Measurements from ENCODE around the gene PARP11. TPM values are rescaled to one million over a fixed set of nuclear protein-coding genes. Genes with fewer than 3 reads are reported as not detected.

Gene PARP11
- total and polyA plus RNA-seq, 4 donors: 2.2 to 7.1 (median 4.0) TPM

DNA sequence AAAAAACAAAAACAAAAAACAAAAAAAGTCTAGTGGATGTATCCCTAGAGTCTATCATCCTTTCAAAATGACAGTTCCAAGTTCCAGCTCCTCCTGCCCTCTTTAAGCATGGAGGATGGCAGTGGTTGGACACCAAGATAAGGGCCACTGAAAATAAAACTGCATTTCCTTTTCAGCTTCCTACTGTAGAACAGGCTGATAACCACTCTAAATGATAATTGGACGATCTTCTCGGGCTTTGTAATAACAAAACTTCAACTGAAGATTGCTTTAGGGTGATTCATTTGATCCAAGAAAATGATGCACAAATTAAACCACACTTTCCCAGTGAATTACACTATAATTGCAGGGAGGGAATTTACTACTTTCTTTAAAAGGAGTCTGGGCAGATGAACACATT is 78.1 kb downstream of the PARP11 start:
- no peaks in the 10 kb centered on the region for H3K36me3 ChIP-seq (ENCODE audit: control insufficient read depth in 4 of 4, insufficient read depth in 3 of 4, low read depth in 1 of 4, low read length in 3 of 4)
- H3K9ac ChIP-seq (ENCODE audit: low read depth in 1 of 2, low read length in 2 of 2): no peak overlapping the region
- no peaks in the 10 kb centered on the region for H3K9me3 ChIP-seq (ENCODE audit: control insufficient read depth in 4 of 4, low read length in 3 of 4)
- no peaks in the 10 kb centered on the region for H3K27me3 ChIP-seq (ENCODE audit: control insufficient read depth in 4 of 4, insufficient read depth in 4 of 4, low read length in 3 of 4)
- H3K27ac ChIP-seq (ENCODE audit: low read depth in 1 of 2, low read length in 2 of 2): peak overlapping the region in 1 of 2 donors; percentile 52
- no peak overlapping the region for H3K4me3 ChIP-seq (ENCODE audit: low read depth in 1 of 3, low read length in 3 of 3)
- 15% methylated on average over 2 of the region's 2 CpGs for WGBS
- TF ChIP-seq, protein P1, sequence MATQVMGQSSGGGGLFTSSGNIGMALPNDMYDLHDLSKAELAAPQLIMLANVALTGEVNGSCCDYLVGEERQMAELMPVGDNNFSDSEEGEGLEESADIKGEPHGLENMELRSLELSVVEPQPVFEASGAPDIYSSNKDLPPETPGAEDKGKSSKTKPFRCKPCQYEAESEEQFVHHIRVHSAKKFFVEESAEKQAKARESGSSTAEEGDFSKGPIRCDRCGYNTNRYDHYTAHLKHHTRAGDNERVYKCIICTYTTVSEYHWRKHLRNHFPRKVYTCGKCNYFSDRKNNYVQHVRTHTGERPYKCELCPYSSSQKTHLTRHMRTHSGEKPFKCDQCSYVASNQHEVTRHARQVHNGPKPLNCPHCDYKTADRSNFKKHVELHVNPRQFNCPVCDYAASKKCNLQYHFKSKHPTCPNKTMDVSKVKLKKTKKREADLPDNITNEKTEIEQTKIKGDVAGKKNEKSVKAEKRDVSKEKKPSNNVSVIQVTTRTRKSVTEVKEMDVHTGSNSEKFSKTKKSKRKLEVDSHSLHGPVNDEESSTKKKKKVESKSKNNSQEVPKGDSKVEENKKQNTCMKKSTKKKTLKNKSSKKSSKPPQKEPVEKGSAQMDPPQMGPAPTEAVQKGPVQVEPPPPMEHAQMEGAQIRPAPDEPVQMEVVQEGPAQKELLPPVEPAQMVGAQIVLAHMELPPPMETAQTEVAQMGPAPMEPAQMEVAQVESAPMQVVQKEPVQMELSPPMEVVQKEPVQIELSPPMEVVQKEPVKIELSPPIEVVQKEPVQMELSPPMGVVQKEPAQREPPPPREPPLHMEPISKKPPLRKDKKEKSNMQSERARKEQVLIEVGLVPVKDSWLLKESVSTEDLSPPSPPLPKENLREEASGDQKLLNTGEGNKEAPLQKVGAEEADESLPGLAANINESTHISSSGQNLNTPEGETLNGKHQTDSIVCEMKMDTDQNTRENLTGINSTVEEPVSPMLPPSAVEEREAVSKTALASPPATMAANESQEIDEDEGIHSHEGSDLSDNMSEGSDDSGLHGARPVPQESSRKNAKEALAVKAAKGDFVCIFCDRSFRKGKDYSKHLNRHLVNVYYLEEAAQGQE (IDR thresholded peaks at IDR 0.05): no peak
- TF ChIP-seq NR2F2 (IDR thresholded peaks at IDR 0.05): no peak
- no peak for TF ChIP-seq RXRA (IDR thresholded peaks at IDR 0.05)
- TF ChIP-seq, protein P2, sequence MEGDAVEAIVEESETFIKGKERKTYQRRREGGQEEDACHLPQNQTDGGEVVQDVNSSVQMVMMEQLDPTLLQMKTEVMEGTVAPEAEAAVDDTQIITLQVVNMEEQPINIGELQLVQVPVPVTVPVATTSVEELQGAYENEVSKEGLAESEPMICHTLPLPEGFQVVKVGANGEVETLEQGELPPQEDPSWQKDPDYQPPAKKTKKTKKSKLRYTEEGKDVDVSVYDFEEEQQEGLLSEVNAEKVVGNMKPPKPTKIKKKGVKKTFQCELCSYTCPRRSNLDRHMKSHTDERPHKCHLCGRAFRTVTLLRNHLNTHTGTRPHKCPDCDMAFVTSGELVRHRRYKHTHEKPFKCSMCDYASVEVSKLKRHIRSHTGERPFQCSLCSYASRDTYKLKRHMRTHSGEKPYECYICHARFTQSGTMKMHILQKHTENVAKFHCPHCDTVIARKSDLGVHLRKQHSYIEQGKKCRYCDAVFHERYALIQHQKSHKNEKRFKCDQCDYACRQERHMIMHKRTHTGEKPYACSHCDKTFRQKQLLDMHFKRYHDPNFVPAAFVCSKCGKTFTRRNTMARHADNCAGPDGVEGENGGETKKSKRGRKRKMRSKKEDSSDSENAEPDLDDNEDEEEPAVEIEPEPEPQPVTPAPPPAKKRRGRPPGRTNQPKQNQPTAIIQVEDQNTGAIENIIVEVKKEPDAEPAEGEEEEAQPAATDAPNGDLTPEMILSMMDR (IDR thresholded peaks at IDR 0.05; ENCODE audit: low read depth, low read length, missing input control): no peak
- no peak for TF ChIP-seq EGR1 (IDR thresholded peaks at IDR 0.05; ENCODE audit: low read depth in 2 of 2)
- TF ChIP-seq FOXA2 (IDR thresholded peaks at IDR 0.05): no peak
- no peak for TF ChIP-seq SP1 (IDR thresholded peaks at IDR 0.05)
- TF ChIP-seq YY1 (IDR thresholded peaks at IDR 0.05): no peak
- no peak for TF ChIP-seq TAF1 (conservative IDR thresholded peaks at IDR 0.05)
- TF ChIP-seq GABPA (IDR thresholded peaks at IDR 0.05 in 1 of 2, conservative IDR thresholded peaks at IDR 0.05 in 1 of 2): no peak
- H3K4me1 ChIP-seq (ENCODE audit: control insufficient read depth in 4 of 4, insufficient read depth in 4 of 4, low read length in 3 of 4): peaks cover 9 to 55% (median 45%) of the 10 kb centered on the region in 4 donors
- no peak for DNase-seq (ENCODE audit: low spot score)

DNA sequence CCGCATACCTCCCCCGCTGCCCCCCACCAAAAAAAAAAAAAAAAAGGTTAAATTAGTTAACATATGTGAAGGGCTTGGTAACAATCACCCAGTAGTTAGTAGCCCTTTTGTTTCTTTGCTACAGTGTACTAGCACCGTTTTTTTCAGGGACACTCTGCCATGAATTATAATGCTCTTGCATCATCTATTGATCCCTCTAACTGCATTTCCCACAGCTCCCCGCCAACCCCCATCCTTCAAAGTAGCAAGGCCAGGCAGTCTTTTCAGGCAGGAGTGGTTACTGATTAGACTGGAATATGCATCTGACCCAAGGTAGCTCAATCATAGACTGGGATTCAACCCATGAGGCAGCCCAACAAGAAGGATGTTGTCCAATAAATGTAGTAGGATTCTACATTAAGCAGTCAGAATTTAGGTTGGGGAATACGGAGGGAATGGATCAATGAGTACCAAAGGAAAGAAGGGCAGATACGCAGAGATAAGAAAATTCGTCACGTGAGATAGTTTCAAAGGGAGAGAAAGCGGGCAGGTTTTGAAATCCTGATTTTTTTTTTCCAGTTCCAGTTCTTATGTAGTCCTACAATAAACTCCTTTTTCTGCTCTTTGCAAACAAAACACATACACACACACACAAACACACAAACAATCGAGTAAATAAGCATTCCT is 80.4 kb downstream of the PARP11 start:
- H3K27me3 ChIP-seq (ENCODE audit: control insufficient read depth in 4 of 4, insufficient read depth in 4 of 4, low read length in 3 of 4): no peaks in the 10 kb centered on the region
- H3K4me3 ChIP-seq (ENCODE audit: low read depth in 1 of 3, low read length in 3 of 3): no peak overlapping the region
- H3K9ac ChIP-seq (ENCODE audit: low read depth in 1 of 2, low read length in 2 of 2): no peak overlapping the region
- DNase-seq (ENCODE audit: low spot score): no peak
- 51% methylated on average over 10 of the region's 10 CpGs for WGBS
- no peak overlapping the region for H3K27ac ChIP-seq (ENCODE audit: low read depth in 1 of 2, low read length in 2 of 2)
- H3K36me3 ChIP-seq (ENCODE audit: control insufficient read depth in 4 of 4, insufficient read depth in 3 of 4, low read depth in 1 of 4, low read length in 3 of 4): no peaks in the 10 kb centered on the region
- H3K4me1 ChIP-seq (ENCODE audit: control insufficient read depth in 4 of 4, insufficient read depth in 4 of 4, low read length in 3 of 4): peaks cover 9 to 45% (median 35%) of the 10 kb centered on the region in 4 donors
- H3K9me3 ChIP-seq (ENCODE audit: control insufficient read depth in 4 of 4, low read length in 3 of 4): no peaks in the 10 kb centered on the region
- TF ChIP-seq HNF4A (conservative IDR thresholded peaks at IDR 0.05): peak; percentile 71 to 83
- no peak for TF ChIP-seq NR2F2 (IDR thresholded peaks at IDR 0.05)
- TF ChIP-seq, protein P2 (IDR thresholded peaks at IDR 0.05; ENCODE audit: low read depth, low read length, missing input control): no peak
- TF ChIP-seq GABPA (IDR thresholded peaks at IDR 0.05 in 1 of 2, conservative IDR thresholded peaks at IDR 0.05 in 1 of 2): peak in 1 of 2 donors; percentile 16
- TF ChIP-seq YY1 (IDR thresholded peaks at IDR 0.05): peak; percentile 81
- TF ChIP-seq, protein P3, sequence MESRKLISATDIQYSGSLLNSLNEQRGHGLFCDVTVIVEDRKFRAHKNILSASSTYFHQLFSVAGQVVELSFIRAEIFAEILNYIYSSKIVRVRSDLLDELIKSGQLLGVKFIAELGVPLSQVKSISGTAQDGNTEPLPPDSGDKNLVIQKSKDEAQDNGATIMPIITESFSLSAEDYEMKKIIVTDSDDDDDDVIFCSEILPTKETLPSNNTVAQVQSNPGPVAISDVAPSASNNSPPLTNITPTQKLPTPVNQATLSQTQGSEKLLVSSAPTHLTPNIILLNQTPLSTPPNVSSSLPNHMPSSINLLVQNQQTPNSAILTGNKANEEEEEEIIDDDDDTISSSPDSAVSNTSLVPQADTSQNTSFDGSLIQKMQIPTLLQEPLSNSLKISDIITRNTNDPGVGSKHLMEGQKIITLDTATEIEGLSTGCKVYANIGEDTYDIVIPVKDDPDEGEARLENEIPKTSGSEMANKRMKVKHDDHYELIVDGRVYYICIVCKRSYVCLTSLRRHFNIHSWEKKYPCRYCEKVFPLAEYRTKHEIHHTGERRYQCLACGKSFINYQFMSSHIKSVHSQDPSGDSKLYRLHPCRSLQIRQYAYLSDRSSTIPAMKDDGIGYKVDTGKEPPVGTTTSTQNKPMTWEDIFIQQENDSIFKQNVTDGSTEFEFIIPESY (IDR thresholded peaks at IDR 0.05): peak; percentile 90
- peak; percentile 74 to 82 for TF ChIP-seq JUND (IDR thresholded peaks at IDR 0.05)
- TF ChIP-seq, protein P4, sequence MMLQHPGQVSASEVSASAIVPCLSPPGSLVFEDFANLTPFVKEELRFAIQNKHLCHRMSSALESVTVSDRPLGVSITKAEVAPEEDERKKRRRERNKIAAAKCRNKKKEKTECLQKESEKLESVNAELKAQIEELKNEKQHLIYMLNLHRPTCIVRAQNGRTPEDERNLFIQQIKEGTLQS (IDR thresholded peaks at IDR 0.05): peak; percentile 93
- TF ChIP-seq, protein P5, sequence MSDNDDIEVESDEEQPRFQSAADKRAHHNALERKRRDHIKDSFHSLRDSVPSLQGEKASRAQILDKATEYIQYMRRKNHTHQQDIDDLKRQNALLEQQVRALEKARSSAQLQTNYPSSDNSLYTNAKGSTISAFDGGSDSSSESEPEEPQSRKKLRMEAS (IDR thresholded peaks at IDR 0.05): peak; percentile 65
- TF ChIP-seq FOXA1 (IDR thresholded peaks at IDR 0.05): peak; percentile 51
- TF ChIP-seq EGR1 (IDR thresholded peaks at IDR 0.05; ENCODE audit: low read depth in 2 of 2): no peak
- TF ChIP-seq SP1 (IDR thresholded peaks at IDR 0.05): peak; percentile 67
- TF ChIP-seq, protein P1 (IDR thresholded peaks at IDR 0.05): peak; percentile 59
- peak; percentile 32 for TF ChIP-seq HNF4G (IDR thresholded peaks at IDR 0.05)

Measured in liver (tissue), 9 donors.